Suprapubic skin (tissue), 4 donors: ENCODE data around the gene ELL.

Source experiments
- EP300 ChIP-seq: sonication (generic); formaldehyde crosslinking; IDR thresholded peaks from one replicate; pipeline ENCODE4 v1.6.1; 2017; ENCODE audit warnings: antibody characterized with exemption
- POLR2A ChIP-seq, 2 donors: fragments of 450-650 bp; IDR thresholded peaks; one replicate each; pipeline ENCODE4 v1.6.1; 2017; ENCODE audit warnings: antibody characterized with exemption in 2 of 2, mild to moderate bottlenecking in 2 of 2, moderate library complexity in 2 of 2
- POLR2AphosphoS5 ChIP-seq, 3 donors: sonication (generic); formaldehyde crosslinking; IDR thresholded peaks; one replicate each; pipeline ENCODE4 v1.6.1; 2017; ENCODE audit warnings: antibody characterized with exemption in 3 of 3
- TF ChIP-seq, protein P1 (sequence below), 2 donors: fragments of 200-600 bp in 1 of 2; fragments of 450-650 bp in 1 of 2; sonication (generic) in 1 of 2; IDR thresholded peaks; one replicate each; pipeline ENCODE4 v1.5.1; 2016 to 2019; ENCODE audit warnings: antibody characterized with exemption in 2 of 2, mild to moderate bottlenecking in 1 of 2, moderate library complexity in 1 of 2

- TF ChIP-seq, protein P1, sequence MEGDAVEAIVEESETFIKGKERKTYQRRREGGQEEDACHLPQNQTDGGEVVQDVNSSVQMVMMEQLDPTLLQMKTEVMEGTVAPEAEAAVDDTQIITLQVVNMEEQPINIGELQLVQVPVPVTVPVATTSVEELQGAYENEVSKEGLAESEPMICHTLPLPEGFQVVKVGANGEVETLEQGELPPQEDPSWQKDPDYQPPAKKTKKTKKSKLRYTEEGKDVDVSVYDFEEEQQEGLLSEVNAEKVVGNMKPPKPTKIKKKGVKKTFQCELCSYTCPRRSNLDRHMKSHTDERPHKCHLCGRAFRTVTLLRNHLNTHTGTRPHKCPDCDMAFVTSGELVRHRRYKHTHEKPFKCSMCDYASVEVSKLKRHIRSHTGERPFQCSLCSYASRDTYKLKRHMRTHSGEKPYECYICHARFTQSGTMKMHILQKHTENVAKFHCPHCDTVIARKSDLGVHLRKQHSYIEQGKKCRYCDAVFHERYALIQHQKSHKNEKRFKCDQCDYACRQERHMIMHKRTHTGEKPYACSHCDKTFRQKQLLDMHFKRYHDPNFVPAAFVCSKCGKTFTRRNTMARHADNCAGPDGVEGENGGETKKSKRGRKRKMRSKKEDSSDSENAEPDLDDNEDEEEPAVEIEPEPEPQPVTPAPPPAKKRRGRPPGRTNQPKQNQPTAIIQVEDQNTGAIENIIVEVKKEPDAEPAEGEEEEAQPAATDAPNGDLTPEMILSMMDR (IDR thresholded peaks at IDR 0.05), result no peak
- no peak for TF ChIP-seq POLR2A (IDR thresholded peaks at IDR 0.05)
- no peak for TF ChIP-seq POLR2AphosphoS5 (IDR thresholded peaks at IDR 0.05)
- TF ChIP-seq EP300, result no peak
Measured at GRCh38 chr19:18449552-18449951, 72.3 kb downstream of the ELL start.
